HG03025 (cell line): ENCODE results near the gene ADCK1.
"Not testable (repeated sequence)": the region's sequence is repeated elsewhere in the genome, so short reads cannot be mapped to it uniquely, and the experiment has no call there.

Experiments used
- ATAC-seq: cut with Tn5 transposase; IDR thresholded peaks from one replicate; pipeline ENCODE4 v1.9.1; 2021; ENCODE audit warnings: mild to moderate bottlenecking, moderate library complexity; ENCODE audit not compliant: unreplicated experiment, low FRiP score

The ADCK1 gene

GRCh38 chr14:77862154-77862786, 62.4 kb downstream of the ADCK1 start:
- ATAC-seq: no peak

GRCh38 chr14:77864085-77864484, 64.2 kb downstream of the ADCK1 start:
- no peak for ATAC-seq

GRCh38 chr14:77864580-77864979, 64.7 kb downstream of the ADCK1 start:
- no peak for ATAC-seq

GRCh38 chr14:77865455-77865854, 65.5 kb downstream of the ADCK1 start:
- no peak for ATAC-seq

- ATAC-seq: no peak
These were observed 67.0 kb downstream of the ADCK1 start for GRCh38 chr14:77866932-77867331.

GRCh38 chr14:77867476-77867875, 67.6 kb downstream of the ADCK1 start:
- no peak for ATAC-seq

GRCh38 chr14:77868552-77869285, 68.8 kb downstream of the ADCK1 start:
- ATAC-seq: no peak

- ATAC-seq: no peak
These were observed 69.4 kb downstream of the ADCK1 start for GRCh38 chr14:77869340-77869739.

- no peak for ATAC-seq
These were observed 70.7 kb downstream of the ADCK1 start for GRCh38 chr14:77870646-77871045.

GRCh38 chr14:77872152-77872551, 72.2 kb downstream of the ADCK1 start:
- no peak for ATAC-seq

- no peak for ATAC-seq
These were observed 73.1 kb downstream of the ADCK1 start for GRCh38 chr14:77872983-77873382.

- no peak for ATAC-seq
These were observed 78.9 kb downstream of the ADCK1 start for GRCh38 chr14:77878783-77879182.

GRCh38 chr14:77880056-77880455, 80.1 kb downstream of the ADCK1 start:
- ATAC-seq: no peak

GRCh38 chr14:77882098-77882497, 82.2 kb downstream of the ADCK1 start:
- ATAC-seq: no peak

- no peak for ATAC-seq
These were observed 82.7 kb downstream of the ADCK1 start for GRCh38 chr14:77882636-77883035.

GRCh38 chr14:77883131-77883846, 83.4 kb downstream of the ADCK1 start:
- no peak for ATAC-seq

GRCh38 chr14:77883847-77884238, 83.9 kb downstream of the ADCK1 start:
- no peak for ATAC-seq

- no peak for ATAC-seq
These were observed 85.5 kb downstream of the ADCK1 start for GRCh38 chr14:77885367-77885766.

GRCh38 chr14:77886010-77886409, 86.1 kb downstream of the ADCK1 start:
- ATAC-seq: no peak

- not testable (repeated sequence) for ATAC-seq
These were observed 89.0 kb downstream of the ADCK1 start for GRCh38 chr14:77888903-77889302.

GRCh38 chr14:77889971-77890442, 90.1 kb downstream of the ADCK1 start:
- no peak for ATAC-seq
